Urothelium cell line (cell line): Measurements from ENCODE around the gene MICAL3.
"Not testable (repeated sequence)": the region's sequence is repeated elsewhere in the genome, so short reads cannot be mapped to it uniquely, and the experiment has no call there.

Source experiments
- DNase-seq: peaks from one replicate; pipeline ENCODE4 v3.0.0; 2011; ENCODE audit warnings: low spot score, mixed read lengths
- FAIRE-seq: peaks from 2 replicates; lab custom pipeline; 2011; peaks lifted over from hg19 to GRCh38; lab: Jason Lieb, UNC

MICAL3 gene

GRCh38 chr22:17941471-17942406 is 82.6 kb downstream of the MICAL3 start:
- no peak for DNase-seq
- no peak for FAIRE-seq

- DNase-seq (no peak), FAIRE-seq (no peak)
Measured at GRCh38 chr22:17939579-17939978, 84.8 kb downstream of the MICAL3 start.

GRCh38 chr22:17939011-17939410 is 85.3 kb downstream of the MICAL3 start:
- FAIRE-seq (no peak), DNase-seq (no peak)

GRCh38 chr22:17938484-17938924 is 85.9 kb downstream of the MICAL3 start:
- no peak for DNase-seq
- no peak for FAIRE-seq

GRCh38 chr22:17932457-17932856 is 91.9 kb downstream of the MICAL3 start:
- FAIRE-seq, DNase-seq: not testable (repeated sequence)

- FAIRE-seq: no peak
- no peak for DNase-seq
Measured at GRCh38 chr22:17931400-17931825, 92.9 kb downstream of the MICAL3 start.

- FAIRE-seq (no peak), DNase-seq (no peak)
Measured at GRCh38 chr22:17930455-17931313, 93.7 kb downstream of the MICAL3 start.

- no peak for FAIRE-seq
- DNase-seq: no peak
Measured at GRCh38 chr22:17929909-17930308, 94.5 kb downstream of the MICAL3 start.

GRCh38 chr22:17928391-17928790 is 96.0 kb downstream of the MICAL3 start:
- FAIRE-seq: no peak
- DNase-seq: no peak

GRCh38 chr22:17927062-17927461 is 97.3 kb downstream of the MICAL3 start:
- DNase-seq (no peak), FAIRE-seq (no peak)

GRCh38 chr22:17926516-17926915 is 97.8 kb downstream of the MICAL3 start:
- FAIRE-seq: no peak
- DNase-seq: no peak

GRCh38 chr22:17925431-17925841 is 98.9 kb downstream of the MICAL3 start:
- FAIRE-seq: no peak
- DNase-seq: no peak

- DNase-seq (no peak), FAIRE-seq (no peak)
Measured at GRCh38 chr22:17924735-17925364, 99.5 kb downstream of the MICAL3 start.

GRCh38 chr22:17924076-17924475 is 100.3 kb downstream of the MICAL3 start:
- FAIRE-seq (no peak), DNase-seq (no peak)

GRCh38 chr22:17922925-17923903 is 101.1 kb downstream of the MICAL3 start:
- FAIRE-seq (no peak), DNase-seq (peak; percentile 42)

- no peak for DNase-seq
- FAIRE-seq: no peak
Measured at GRCh38 chr22:17921871-17922821, 102.2 kb downstream of the MICAL3 start.

- FAIRE-seq (no peak), DNase-seq (no peak)
Measured at GRCh38 chr22:17920992-17921650, 103.2 kb downstream of the MICAL3 start.

GRCh38 chr22:17920145-17920605 is 104.2 kb downstream of the MICAL3 start:
- DNase-seq: no peak
- no peak for FAIRE-seq
